NCI-H774 (cell line): ENCODE results near the gene GGTLC1.
"Not testable (repeated sequence)": the region's sequence is repeated elsewhere in the genome, so short reads cannot be mapped to it uniquely, and the experiment has no call there.

ENCODE experiments used
- DNase-seq: peaks from one replicate; lab custom pipeline; 2025; lab: John Stamatoyannopoulos, UW

GGTLC1 gene

GRCh38 chr20:23994001-23994633 lies 5.5 kb upstream of the GGTLC1 start:
- DNase-seq: not testable (repeated sequence)

- DNase-seq: not testable (repeated sequence)
Measured at GRCh38 chr20:23993440-23993839, 4.9 kb upstream of the GGTLC1 start.

DNA sequence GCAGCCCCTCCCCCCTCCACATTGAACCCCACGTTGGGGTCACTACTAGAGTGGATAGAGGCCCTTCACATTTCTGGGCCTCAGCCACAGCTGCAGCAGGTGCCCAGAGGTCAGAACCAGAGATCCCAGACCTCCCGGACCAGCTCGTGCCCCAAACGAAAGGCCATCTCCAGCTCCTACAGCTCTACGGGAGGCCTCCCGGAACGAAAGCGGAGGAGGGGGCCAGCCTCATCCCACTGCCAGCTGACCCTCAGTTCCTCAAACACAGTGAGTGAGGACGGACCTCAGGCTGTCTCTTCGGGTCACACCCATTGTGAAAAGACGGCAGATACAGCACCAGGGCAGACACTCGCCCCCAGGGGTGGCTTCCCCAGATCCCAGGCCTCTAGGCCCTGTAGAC lies 1.7 kb upstream of the GGTLC1 start:
- DNase-seq: not testable (repeated sequence)

DNA sequence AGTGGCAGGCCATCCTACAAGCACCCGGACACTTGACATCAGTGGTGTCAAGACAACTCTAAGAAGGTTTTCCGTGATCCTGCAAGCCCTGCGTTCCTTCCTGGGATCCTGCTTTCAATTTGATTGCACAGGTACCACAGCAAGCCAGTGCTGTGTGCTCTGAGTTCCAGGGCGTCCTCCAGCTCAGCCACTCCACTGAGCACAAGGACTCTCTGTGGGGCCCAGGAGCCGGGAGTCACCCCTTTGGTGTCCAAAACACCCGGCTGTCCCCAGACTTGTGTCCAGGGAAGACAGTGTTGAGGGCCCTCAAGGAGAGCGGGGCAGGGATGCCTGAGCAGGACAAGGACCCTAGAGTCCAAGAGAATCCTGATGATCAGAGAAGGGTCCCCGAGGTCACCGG lies 387 bp upstream of the GGTLC1 start:
- DNase-seq: not testable (repeated sequence)

GRCh38 chr20:23986716-23987115 lies 1.9 kb downstream of the GGTLC1 start:
- not testable (repeated sequence) for DNase-seq

- DNase-seq: not testable (repeated sequence)
Measured at GRCh38 chr20:23986310-23986709, 2.3 kb downstream of the GGTLC1 start.

DNA sequence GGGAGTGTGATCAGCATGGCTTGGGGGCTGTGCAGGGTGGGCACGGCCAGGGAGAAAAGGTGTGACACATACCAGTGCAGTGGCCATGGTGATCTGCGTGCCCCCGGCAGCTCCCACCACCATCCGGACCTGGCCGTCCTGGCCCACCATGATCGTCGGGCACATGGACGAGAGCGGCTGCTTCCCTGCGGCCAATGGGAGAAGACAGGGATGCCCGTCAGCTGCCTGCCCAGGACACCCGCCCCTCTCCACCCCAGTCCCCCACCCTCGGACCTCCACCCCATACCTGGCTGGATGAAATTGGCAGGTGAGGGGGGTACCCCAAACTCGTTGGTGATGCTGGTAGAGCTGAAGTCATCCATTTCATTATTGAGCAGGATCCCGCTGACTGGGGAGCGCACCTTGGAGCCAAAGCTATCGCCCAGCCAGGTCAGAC lies 2.8 kb downstream of the GGTLC1 start:
- not testable (repeated sequence) for DNase-seq

DNA sequence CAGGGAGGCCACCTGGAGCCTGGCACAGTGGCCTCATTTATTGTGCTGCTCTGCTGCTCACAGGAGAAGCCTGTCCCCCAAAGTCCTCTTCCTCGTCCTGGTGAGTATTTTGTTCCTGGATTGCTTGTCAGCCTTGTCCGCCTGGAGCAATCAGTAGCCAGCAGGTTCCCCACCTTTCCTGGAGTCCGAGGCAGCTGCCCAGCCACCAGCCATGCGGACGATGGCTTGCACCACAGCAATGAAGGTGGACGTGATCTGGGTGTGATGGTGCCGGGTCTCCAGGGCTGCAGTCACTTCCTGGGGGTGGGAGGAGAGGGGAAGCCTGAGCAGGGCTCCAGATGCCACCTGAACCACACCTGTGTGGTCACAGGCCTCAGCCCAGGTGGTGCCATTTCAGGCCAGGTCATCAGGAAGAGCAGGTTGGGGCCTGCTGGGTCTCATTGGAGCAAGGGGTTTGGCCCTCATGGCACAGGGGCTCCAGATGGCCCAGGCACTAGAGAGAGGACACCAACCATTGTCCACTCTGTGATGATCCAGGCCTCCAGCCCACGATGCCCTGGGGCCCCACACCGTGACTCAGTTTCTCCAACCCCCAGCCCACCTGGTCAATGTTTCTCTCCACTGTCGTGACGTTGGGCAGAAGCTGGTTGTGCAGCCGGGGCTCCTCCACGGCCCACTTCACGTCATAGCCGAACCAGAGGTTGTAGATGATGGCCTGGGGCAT lies 3.4 kb downstream of the GGTLC1 start:
- not testable (repeated sequence) for DNase-seq

DNA sequence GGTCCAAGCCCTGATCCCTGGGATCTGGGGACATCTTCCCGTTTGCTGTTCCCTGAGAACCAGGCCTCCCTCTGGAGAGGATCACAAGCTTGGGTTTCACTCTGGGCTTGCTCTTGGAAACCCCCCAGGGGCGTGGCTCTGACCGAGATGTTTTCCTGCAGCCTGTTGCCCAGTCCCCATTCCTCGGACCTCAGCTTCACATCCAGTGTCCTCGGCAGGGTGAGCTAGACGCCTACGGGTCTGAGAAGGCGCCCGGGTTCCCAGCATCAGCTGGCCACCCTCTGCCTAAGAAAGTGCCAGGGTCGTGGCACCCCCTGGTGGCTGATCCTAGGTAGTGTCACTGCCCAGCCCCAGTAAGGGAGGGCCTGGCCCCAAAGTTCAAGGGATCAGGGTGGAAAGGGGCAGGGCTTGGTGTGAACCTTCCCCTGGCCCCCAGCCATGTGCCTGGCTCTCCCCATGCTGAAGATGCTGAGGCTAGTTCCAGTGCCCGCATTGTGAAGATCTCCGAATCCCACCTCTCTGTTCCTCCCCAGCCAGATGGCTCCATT lies 4.0 kb downstream of the GGTLC1 start:
- DNase-seq: not testable (repeated sequence)

DNA sequence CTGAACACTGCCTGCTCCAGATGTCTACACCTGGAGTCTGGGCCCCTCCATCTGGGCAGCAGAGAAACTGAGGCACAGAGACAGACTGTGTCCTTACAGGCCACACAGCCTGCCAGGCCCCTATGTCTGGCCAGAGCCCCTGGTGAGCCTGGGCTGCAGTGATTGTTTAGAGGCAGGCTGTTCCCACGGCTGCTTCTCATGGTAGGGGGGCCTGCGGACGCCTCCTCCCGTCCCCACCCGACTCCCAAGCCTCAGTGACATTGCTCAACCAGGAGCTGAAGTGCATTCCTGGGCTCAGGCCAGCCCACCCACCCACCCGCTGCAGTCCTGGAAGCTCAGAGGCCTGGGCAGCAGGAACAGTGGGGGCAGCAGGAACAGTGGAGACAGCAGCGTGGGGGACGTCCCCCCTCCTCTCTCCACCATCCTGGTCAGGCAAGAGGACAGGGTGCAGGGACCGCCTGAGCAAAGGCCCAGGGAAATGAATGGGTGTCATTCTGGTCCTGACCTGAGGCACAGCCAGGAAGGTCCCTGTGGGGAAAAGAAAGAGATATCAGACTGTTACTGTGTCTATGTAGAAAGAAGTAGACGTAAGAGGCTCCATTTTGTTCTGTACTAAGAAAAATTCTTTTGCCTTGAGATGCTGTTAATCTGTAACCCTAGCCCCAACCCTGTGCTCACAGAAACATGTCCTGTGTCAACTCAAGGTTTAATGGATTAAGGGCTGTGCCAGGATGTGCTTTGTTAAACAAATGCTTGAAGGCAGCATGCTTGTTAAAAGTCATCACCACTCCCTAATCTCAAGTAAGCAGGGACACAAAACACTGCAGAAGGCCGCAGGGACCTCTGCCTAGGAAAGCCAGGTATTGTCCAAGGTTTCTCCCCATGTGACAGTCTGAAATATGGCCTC lies 6.2 kb downstream of the GGTLC1 start:
- DNase-seq: not testable (repeated sequence)

- not testable (repeated sequence) for DNase-seq
Measured at GRCh38 chr20:23981526-23981925, 7.1 kb downstream of the GGTLC1 start.

- not testable (repeated sequence) for DNase-seq
Measured at GRCh38 chr20:23981014-23981413, 7.6 kb downstream of the GGTLC1 start.

- DNase-seq: not testable (repeated sequence)
Measured at GRCh38 chr20:23979899-23980811, 8.4 kb downstream of the GGTLC1 start.

DNA sequence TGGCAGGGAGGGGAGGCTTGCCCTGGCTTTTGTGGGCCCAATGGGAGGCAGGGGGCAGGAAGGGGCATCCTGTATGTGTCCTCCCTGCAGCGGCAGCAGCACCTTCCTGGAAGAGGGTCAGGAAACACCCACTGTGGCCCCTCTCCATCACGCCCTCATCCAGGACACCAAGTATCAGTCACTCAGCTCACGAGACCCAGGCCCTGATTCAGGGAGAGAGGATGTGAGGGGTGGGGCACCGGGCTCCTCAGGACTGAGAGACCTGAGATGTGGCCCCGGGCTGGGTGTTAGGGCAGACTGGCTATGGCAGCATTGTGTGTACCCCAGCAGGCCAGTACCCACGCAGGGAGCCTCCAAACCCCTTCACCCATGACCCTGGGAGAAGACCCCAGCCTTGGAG lies 9.2 kb downstream of the GGTLC1 start:
- DNase-seq: not testable (repeated sequence)

GRCh38 chr20:23978457-23978856 lies 10.1 kb downstream of the GGTLC1 start:
- not testable (repeated sequence) for DNase-seq

DNA sequence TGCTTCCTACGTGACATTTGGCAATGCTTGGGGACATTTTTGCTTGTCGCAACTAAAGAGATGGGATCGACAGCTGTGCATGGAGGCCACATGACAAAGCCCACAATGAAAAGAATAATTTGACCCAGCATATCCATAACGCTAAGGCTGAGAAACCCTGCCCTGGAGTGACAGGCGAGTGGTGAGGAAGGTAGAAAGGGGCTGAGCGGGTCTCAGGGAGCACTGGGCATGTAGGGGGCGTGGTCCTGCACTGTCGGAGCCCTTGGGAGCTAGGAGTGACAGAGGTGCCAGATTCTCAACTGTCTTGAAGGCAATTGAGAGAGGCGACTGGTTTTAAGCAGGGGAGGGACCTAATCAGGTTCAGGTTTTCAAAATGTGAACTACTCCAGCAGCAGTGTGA lies 13.6 kb downstream of the GGTLC1 start:
- DNase-seq: no peak

GRCh38 chr20:23971310-23971709 lies 17.3 kb downstream of the GGTLC1 start:
- no peak for DNase-seq

- DNase-seq: no peak
Measured at GRCh38 chr20:23970049-23970448, 18.5 kb downstream of the GGTLC1 start.

- no peak for DNase-seq
Measured at GRCh38 chr20:23967616-23967979, 21.0 kb downstream of the GGTLC1 start.

DNA sequence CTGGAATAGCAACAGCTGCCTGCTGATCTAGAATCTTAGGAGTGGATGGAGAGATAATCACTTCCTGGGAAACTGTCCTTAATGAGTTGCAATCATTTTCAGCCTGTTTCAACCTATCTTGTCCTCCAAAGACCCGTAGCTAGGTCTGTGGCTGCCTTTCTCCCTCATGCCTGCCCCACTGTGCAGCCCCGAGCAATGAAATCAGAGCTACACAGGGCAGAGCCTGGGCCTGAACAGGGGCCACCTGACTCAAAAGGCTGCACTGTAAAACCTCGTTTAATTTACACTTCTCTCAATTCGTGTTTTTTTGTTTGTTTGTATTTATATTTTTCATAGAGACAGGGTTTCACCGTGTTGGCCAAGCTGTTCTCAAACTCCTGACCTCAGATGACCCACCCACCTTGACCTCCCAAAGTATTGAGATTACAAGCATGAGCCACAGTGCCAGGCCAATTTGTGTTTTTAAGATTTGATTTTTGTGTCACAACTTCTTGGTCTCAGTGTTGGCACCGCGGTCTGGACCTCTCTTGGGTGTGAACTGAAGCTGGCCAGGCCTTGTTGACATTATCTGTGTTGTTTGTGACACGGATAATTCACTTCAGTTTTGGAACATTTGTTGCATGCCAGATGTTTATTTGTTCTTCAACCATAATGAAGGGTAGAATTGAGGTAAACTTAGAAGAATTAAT lies 21.5 kb downstream of the GGTLC1 start:
- DNase-seq: no peak

DNA sequence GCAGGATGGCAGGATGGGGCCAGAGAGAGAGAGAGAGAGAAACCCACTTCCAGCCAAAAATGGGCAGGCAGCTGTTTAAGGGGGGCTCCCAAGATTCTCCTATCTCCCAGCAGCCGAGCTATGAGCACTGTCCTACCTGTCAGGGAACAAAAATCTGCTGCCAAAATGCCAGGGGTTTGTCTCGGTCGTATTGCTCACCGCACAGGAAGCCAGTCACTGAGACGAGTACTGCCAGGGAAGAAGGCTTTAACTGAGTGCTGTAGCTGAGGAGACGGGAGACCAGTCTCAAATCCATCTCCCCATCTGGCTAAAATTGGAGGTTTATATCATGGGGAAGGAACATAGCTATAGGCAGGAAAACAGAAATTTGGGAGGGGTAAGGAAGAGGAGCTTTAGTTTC lies 22.3 kb downstream of the GGTLC1 start:
- DNase-seq: no peak
